SK-N-SH treated with all-trans-retinoic acid at 6 μM for 48 hours (cell line): ENCODE data around the gene MANBA.
"Not testable (repeated sequence)": the region's sequence is repeated elsewhere in the genome, so short reads cannot be mapped to it uniquely, and the experiment has no call there.

Experiments used
- ARNTL ChIP-seq: fragments of 450-650 bp; formaldehyde crosslinking; IDR thresholded peaks from 2 replicates; pipeline ENCODE4 v1.5.0; 2020; ENCODE audit warnings: low read depth, mild to moderate bottlenecking, moderate library complexity, borderline replicate concordance
- CSDC2 ChIP-seq: fragments of 250-450 bp; sonication (Bioruptor Pico); IDR thresholded peaks from 2 replicates; pipeline ENCODE4 v1.5.0; 2020; ENCODE audit warnings: mild to moderate bottlenecking, moderate library complexity
- ISL1 ChIP-seq: fragments of 250-450 bp; sonication (Bioruptor Pico); IDR thresholded peaks from 2 replicates; pipeline ENCODE4 v2.1.2; 2022; ENCODE audit warnings: mild to moderate bottlenecking, moderate library complexity
- RARB ChIP-seq: fragments of 250-450 bp; sonication (Bioruptor Pico); IDR thresholded peaks from 2 replicates; pipeline ENCODE4 v1.8.0; 2021; ENCODE audit warnings: mild to moderate bottlenecking, moderate library complexity
- TSHZ2 ChIP-seq: fragments of 250-450 bp; sonication (Bioruptor Pico); IDR thresholded peaks from 2 replicates; pipeline ENCODE4 v1.5.0; 2020; ENCODE audit warnings: mild to moderate bottlenecking, moderate library complexity
- ZFP30 ChIP-seq: fragments of 450-650 bp; formaldehyde crosslinking; IDR thresholded peaks from 2 replicates; pipeline ENCODE4 v1.5.0; 2022; ENCODE audit warnings: mild to moderate bottlenecking, moderate library complexity
- ZNF70 ChIP-seq: fragments of 450-650 bp; formaldehyde crosslinking; IDR thresholded peaks from 2 replicates; pipeline ENCODE4 v1.5.0; 2020; ENCODE audit warnings: mild to moderate bottlenecking, moderate library complexity
- TF ChIP-seq, protein P1 (sequence below): fragments of 250-450 bp; sonication (Bioruptor Pico); IDR thresholded peaks from 2 replicates; pipeline ENCODE4 v1.5.1; 2020; ENCODE audit warnings: low read depth, mild to moderate bottlenecking, moderate library complexity

GRCh38 chr4:102619021-102619420 is 141.7 kb downstream of the MANBA start:
- not testable (repeated sequence) for TF ChIP-seq RARB; ARNTL (CRISPR knock-in tag); TSHZ2 (CRISPR knock-in tag); ZFP30 (CRISPR knock-in tag); CSDC2 (CRISPR knock-in tag); ISL1; ZNF70 (CRISPR knock-in tag)
- TF ChIP-seq, protein P1, sequence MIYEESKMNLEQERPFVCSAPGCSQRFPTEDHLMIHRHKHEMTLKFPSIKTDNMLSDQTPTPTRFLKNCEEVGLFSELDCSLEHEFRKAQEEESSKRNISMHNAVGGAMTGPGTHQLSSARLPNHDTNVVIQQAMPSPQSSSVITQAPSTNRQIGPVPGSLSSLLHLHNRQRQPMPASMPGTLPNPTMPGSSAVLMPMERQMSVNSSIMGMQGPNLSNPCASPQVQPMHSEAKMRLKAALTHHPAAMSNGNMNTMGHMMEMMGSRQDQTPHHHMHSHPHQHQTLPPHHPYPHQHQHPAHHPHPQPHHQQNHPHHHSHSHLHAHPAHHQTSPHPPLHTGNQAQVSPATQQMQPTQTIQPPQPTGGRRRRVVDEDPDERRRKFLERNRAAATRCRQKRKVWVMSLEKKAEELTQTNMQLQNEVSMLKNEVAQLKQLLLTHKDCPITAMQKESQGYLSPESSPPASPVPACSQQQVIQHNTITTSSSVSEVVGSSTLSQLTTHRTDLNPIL (CRISPR knock-in tag), result not testable (repeated sequence)
